GM23338 (cell line): ENCODE measurements around the gene ATF7IP.

Source experiments
- CREB1 ChIP-seq: fragments of 250-450 bp; sonication (Bioruptor Pico); IDR thresholded peaks from 2 replicates; pipeline ENCODE4 v1.5.0; 2020; ENCODE audit warnings: low read depth, mild to moderate bottlenecking, moderate library complexity
- EZH2 ChIP-seq: fragments of 200-600 bp; sonication (generic); IDR thresholded peaks from one replicate; pipeline ENCODE4 v1.8.0; 2017; ENCODE audit warnings: antibody characterized with exemption, mild to moderate bottlenecking, low read depth; ENCODE audit not compliant: unreplicated experiment
- POLR2AphosphoS5 ChIP-seq: IDR thresholded peaks from 2 replicates; pipeline ENCODE4 v1.6.1; 2016; ENCODE audit warnings: antibody characterized with exemption, low read depth
- TF ChIP-seq, protein P1 (sequence below): fragments of 250-450 bp; sonication (Bioruptor Pico); IDR thresholded peaks from 2 replicates; pipeline ENCODE4 v1.5.0; 2020; ENCODE audit warnings: mild to moderate bottlenecking, moderate library complexity
- TF ChIP-seq, protein P2 (sequence below), 2 experiments: fragments of 200-600 bp in 1 of 2; sonication (generic) in 1 of 2; conservative IDR thresholded peaks; 2 replicates each; pipeline versions ENCODE4 v1.5.1 to v1.6.1; 2016 to 2017; ENCODE audit warnings: antibody characterized with exemption in 2 of 2, low read depth in 2 of 2, mild to moderate bottlenecking in 2 of 2, moderate library complexity in 1 of 2
- TF ChIP-seq, protein P3 (sequence below): IDR thresholded peaks from one replicate; pipeline ENCODE4 v1.6.1; 2018; ENCODE audit warnings: antibody characterized with exemption; ENCODE audit not compliant: unreplicated experiment

DNA sequence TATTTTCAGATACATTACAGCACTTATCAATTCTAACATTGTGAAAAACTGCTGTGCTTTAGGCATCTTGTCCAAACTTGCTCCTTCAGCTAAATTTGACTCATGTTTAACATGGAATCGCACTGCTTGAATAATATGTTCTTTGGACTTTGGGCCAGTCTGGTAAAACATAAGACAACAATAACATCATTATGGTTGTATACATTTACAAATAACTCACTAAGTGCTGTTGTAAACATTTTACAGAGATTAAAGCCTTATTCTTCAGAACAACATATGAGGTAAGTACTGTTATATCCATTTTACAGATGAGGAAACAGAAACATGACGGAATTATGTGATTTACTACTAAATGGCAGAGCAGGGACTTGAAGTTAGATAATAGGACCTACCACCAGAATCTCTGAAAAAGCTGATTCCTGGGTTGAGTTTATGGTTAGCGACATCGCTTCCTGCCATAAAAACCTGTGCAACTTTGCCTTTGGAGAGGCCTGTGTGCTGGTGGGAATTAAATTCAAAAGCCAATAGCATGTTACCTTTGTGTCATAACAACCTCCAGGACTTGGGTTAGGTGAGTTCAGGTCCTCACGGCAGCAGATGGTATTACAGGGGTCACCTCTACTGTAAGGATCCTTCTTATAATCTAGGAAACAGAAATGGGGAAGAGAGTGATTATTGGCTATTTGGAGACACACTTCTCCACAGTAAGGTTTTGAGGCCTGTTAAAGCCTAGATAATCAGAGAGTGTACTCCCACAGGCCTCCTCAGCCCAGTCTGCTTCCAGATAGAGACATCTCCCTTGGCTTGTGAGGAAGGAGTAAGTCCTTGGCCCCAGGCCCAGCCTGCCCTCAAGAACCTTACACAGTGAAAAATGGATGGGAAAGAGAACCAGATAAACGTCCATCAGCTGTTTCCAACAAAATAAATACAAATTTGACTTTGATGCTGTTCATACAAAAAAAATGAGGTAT lies 140.4 kb downstream of the ATF7IP start:
- TF ChIP-seq, protein P1, sequence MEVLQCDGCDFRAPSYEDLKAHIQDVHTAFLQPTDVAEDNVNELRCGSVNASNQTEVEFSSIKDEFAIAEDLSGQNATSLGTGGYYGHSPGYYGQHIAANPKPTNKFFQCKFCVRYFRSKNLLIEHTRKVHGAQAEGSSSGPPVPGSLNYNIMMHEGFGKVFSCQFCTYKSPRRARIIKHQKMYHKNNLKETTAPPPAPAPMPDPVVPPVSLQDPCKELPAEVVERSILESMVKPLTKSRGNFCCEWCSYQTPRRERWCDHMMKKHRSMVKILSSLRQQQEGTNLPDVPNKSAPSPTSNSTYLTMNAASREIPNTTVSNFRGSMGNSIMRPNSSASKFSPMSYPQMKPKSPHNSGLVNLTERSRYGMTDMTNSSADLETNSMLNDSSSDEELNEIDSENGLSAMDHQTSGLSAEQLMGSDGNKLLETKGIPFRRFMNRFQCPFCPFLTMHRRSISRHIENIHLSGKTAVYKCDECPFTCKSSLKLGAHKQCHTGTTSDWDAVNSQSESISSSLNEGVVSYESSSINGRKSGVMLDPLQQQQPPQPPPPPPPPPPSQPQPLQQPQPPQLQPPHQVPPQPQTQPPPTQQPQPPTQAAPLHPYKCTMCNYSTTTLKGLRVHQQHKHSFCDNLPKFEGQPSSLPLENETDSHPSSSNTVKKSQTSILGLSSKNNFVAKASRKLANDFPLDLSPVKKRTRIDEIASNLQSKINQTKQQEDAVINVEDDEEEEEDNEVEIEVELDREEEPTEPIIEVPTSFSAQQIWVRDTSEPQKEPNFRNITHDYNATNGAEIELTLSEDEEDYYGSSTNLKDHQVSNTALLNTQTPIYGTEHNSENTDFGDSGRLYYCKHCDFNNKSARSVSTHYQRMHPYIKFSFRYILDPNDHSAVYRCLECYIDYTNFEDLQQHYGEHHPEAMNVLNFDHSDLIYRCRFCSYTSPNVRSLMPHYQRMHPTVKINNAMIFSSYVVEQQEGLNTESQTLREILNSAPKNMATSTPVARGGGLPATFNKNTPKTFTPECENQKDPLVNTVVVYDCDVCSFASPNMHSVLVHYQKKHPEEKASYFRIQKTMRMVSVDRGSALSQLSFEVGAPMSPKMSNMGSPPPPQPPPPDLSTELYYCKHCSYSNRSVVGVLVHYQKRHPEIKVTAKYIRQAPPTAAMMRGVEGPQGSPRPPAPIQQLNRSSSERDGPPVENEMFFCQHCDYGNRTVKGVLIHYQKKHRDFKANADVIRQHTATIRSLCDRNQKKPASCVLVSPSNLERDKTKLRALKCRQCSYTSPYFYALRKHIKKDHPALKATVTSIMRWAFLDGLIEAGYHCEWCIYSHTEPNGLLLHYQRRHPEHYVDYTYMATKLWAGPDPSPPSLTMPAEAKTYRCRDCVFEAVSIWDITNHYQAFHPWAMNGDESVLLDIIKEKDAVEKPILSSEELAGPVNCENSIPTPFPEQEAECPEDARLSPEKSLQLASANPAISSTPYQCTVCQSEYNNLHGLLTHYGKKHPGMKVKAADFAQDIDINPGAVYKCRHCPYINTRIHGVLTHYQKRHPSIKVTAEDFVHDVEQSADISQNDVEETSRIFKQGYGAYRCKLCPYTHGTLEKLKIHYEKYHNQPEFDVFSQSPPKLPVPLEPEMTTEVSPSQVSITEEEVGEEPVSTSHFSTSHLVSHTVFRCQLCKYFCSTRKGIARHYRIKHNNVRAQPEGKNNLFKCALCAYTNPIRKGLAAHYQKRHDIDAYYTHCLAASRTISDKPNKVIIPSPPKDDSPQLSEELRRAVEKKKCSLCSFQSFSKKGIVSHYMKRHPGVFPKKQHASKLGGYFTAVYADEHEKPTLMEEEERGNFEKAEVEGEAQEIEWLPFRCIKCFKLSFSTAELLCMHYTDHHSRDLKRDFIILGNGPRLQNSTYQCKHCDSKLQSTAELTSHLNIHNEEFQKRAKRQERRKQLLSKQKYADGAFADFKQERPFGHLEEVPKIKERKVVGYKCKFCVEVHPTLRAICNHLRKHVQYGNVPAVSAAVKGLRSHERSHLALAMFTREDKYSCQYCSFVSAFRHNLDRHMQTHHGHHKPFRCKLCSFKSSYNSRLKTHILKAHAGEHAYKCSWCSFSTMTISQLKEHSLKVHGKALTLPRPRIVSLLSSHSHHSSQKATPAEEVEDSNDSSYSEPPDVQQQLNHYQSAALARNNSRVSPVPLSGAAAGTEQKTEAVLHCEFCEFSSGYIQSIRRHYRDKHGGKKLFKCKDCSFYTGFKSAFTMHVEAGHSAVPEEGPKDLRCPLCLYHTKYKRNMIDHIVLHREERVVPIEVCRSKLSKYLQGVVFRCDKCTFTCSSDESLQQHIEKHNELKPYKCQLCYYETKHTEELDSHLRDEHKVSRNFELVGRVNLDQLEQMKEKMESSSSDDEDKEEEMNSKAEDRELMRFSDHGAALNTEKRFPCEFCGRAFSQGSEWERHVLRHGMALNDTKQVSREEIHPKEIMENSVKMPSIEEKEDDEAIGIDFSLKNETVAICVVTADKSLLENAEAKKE (CRISPR knock-in tag), result no peak
- TF ChIP-seq, protein P2, sequence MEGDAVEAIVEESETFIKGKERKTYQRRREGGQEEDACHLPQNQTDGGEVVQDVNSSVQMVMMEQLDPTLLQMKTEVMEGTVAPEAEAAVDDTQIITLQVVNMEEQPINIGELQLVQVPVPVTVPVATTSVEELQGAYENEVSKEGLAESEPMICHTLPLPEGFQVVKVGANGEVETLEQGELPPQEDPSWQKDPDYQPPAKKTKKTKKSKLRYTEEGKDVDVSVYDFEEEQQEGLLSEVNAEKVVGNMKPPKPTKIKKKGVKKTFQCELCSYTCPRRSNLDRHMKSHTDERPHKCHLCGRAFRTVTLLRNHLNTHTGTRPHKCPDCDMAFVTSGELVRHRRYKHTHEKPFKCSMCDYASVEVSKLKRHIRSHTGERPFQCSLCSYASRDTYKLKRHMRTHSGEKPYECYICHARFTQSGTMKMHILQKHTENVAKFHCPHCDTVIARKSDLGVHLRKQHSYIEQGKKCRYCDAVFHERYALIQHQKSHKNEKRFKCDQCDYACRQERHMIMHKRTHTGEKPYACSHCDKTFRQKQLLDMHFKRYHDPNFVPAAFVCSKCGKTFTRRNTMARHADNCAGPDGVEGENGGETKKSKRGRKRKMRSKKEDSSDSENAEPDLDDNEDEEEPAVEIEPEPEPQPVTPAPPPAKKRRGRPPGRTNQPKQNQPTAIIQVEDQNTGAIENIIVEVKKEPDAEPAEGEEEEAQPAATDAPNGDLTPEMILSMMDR (conservative IDR thresholded peaks at IDR 0.05; ENCODE audit: low read depth in 2 of 2), result no peak
- TF ChIP-seq EZH2 (no peak), POLR2AphosphoS5 (no peak), CREB1 (CRISPR knock-in tag) (no peak)
- TF ChIP-seq, protein P3, sequence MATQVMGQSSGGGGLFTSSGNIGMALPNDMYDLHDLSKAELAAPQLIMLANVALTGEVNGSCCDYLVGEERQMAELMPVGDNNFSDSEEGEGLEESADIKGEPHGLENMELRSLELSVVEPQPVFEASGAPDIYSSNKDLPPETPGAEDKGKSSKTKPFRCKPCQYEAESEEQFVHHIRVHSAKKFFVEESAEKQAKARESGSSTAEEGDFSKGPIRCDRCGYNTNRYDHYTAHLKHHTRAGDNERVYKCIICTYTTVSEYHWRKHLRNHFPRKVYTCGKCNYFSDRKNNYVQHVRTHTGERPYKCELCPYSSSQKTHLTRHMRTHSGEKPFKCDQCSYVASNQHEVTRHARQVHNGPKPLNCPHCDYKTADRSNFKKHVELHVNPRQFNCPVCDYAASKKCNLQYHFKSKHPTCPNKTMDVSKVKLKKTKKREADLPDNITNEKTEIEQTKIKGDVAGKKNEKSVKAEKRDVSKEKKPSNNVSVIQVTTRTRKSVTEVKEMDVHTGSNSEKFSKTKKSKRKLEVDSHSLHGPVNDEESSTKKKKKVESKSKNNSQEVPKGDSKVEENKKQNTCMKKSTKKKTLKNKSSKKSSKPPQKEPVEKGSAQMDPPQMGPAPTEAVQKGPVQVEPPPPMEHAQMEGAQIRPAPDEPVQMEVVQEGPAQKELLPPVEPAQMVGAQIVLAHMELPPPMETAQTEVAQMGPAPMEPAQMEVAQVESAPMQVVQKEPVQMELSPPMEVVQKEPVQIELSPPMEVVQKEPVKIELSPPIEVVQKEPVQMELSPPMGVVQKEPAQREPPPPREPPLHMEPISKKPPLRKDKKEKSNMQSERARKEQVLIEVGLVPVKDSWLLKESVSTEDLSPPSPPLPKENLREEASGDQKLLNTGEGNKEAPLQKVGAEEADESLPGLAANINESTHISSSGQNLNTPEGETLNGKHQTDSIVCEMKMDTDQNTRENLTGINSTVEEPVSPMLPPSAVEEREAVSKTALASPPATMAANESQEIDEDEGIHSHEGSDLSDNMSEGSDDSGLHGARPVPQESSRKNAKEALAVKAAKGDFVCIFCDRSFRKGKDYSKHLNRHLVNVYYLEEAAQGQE, result no peak
